Measurements from ENCODE around the gene NQO2.
"Not testable (repeated sequence)": the region's sequence is repeated elsewhere in the genome, so short reads cannot be mapped to it uniquely, and the experiment has no call there.

The NQO2 gene

DNA sequence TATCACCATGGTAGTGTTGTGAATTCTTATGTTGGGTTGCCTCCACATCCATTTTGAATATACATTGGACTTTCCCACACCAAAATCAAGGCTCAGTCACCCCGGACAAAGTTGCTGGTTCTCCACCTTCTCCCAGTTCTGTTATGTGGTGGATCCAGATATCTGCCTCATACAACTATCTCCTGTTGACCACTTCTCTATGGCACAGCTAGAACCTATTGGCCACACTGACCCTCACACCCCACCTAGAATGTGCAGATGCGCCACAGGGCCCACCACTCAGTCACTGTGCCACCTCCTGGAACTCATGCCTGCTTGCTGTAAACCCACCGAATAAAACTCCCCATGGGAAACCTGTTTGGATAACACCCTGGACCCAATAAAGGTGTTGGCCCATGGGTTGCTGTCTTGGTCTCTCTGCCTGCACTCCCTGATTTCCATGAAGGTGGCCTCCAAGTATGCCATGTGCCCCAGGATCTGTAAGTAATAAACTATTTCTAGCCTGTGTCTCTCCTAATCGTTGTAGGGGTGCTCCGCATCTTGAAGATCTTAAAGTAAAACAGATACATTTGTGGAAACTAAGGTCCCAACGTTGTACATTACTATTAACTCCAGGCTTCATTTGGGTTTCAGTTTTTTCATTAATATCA is 7.2 kb upstream of the NQO2 start:
- Histone ChIP-seq H3K4me1 (ENCODE audit: control insufficient read depth in 1 of 2, insufficient read depth in 1 of 2, low read depth in 1 of 2, low read length in 1 of 2) (peaks cover 15 to 28% of the 10 kb centered on the region in 2 experiments), H3K9me3 (no peaks in the 10 kb centered on the region), H3K27ac (no peak overlapping the region), H3K4me3 (ENCODE audit: low read depth in 1 of 2, low read length in 1 of 2) (no peak overlapping the region), H3K36me3 (no peaks in the 10 kb centered on the region), H3K27me3 (no peaks in the 10 kb centered on the region)
- TF ChIP-seq CTCF (IDR thresholded peaks at IDR 0.05) = no peak

GRCh38 chr6:2993755-2994317 is 5.9 kb upstream of the NQO2 start:
- Histone ChIP-seq H3K9me3 (no peaks in the 10 kb centered on the region), H3K4me3 (ENCODE audit: low read depth in 1 of 2, low read length in 1 of 2) (no peak overlapping the region), H3K27ac (no peak overlapping the region), H3K27me3 (no peaks in the 10 kb centered on the region), H3K36me3 (no peaks in the 10 kb centered on the region), H3K4me1 (ENCODE audit: control insufficient read depth in 1 of 2, insufficient read depth in 1 of 2, low read depth in 1 of 2, low read length in 1 of 2) (peaks cover 19 to 22% of the 10 kb centered on the region in 2 experiments)
- TF ChIP-seq CTCF (IDR thresholded peaks at IDR 0.05) = no peak

DNA sequence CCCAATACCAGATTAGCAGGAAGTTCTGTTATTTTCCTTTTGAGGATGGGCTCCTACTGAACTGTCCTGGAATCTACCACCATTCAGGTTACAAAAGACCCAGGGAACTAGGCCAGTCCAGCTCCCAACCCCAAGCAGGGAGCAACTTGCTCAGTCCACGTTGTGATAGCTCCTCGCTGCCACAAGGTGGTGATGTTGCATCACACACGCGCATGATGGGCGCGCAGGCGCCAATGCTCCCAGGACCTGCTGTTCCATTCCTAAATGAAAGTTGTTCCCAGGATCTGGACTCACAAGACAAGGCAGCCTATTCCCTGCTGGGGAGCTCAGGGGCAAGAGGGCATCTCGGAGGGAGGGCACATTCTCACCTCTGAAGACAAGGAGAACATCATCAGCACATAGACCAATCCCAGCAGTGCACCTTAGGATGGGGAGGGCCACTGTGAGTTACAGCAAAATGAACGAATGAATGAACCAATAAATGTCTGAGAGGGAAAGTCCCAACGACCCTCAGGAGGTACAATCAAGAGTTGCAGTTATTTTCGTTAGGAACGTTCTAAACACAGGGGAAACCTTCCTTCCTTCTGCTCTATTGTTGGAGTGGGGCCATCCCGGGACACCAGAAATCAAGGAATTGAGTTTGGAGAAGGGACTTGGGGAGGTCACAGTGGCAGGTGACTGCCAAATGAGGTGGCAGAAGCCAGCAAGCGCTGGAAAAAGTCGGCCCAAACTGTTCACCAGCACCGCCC is 1.3 kb upstream of the NQO2 start:
- Histone ChIP-seq H3K4me3 (ENCODE audit: low read depth in 1 of 2, low read length in 1 of 2) (peak overlapping the region; percentile 98), H3K27ac (peak overlapping the region; percentile 93), H3K4me1 (ENCODE audit: control insufficient read depth in 1 of 2, insufficient read depth in 1 of 2, low read depth in 1 of 2, low read length in 1 of 2) (peaks cover 46 to 50% of the 10 kb centered on the region in 2 experiments), H3K36me3 (peaks cover 11% of the 10 kb centered on the region)
- H3K9me3 ChIP-seq, H3K27me3 ChIP-seq: not testable (repeated sequence)
- TF ChIP-seq CTCF (IDR thresholded peaks at IDR 0.05) = peak; percentile 78

GRCh38 chr6:2998998-2999617 is 586 bp upstream of the NQO2 start:
- H3K27me3 ChIP-seq = no peaks in the 10 kb centered on the region
- H3K36me3 ChIP-seq = peaks cover 16% of the 10 kb centered on the region
- H3K4me3 ChIP-seq (ENCODE audit: low read depth in 1 of 2, low read length in 1 of 2) = peak overlapping the region; percentile 98
- H3K27ac ChIP-seq = peak overlapping the region; percentile 93
- H3K4me1 ChIP-seq (ENCODE audit: control insufficient read depth in 1 of 2, insufficient read depth in 1 of 2, low read depth in 1 of 2, low read length in 1 of 2) = peaks cover 46 to 50% of the 10 kb centered on the region in 2 experiments
- TF ChIP-seq CTCF (IDR thresholded peaks at IDR 0.05) = no peak
- no peaks in the 10 kb centered on the region for H3K9me3 ChIP-seq

- peaks cover 59% of the 10 kb centered on the region in 2 experiments for H3K4me1 ChIP-seq (ENCODE audit: control insufficient read depth in 1 of 2, insufficient read depth in 1 of 2, low read depth in 1 of 2, low read length in 1 of 2)
- H3K36me3 ChIP-seq = peaks cover 37% of the 10 kb centered on the region
- peak overlapping the region; percentile 93 for H3K27ac ChIP-seq
- peak overlapping the region; percentile 98 for H3K4me3 ChIP-seq (ENCODE audit: low read depth in 1 of 2, low read length in 1 of 2)
- no peaks in the 10 kb centered on the region for H3K27me3 ChIP-seq
- no peaks in the 10 kb centered on the region for H3K9me3 ChIP-seq
- no peak for TF ChIP-seq CTCF (IDR thresholded peaks at IDR 0.05)
Observed at GRCh38 chr6:3001146-3001772, 1.6 kb downstream of the NQO2 start.
